HCEC 1CT (cell line): ENCODE measurements around the gene RYR3.

Experiments
- DNase-seq: peaks from one replicate; pipeline ENCODE4 v3.0.0-alpha.2; 2017

RYR3 gene

GRCh38 chr15:33392453-33392852 is 81.7 kb downstream of the RYR3 start:
- no peak for DNase-seq

- DNase-seq: no peak
Observed at GRCh38 chr15:33393546-33393945, 82.8 kb downstream of the RYR3 start.

GRCh38 chr15:33395321-33395720 is 84.6 kb downstream of the RYR3 start:
- no peak for DNase-seq

- no peak for DNase-seq
Observed at GRCh38 chr15:33395846-33396245, 85.1 kb downstream of the RYR3 start.

- DNase-seq: no peak
Observed at GRCh38 chr15:33396475-33396874, 85.7 kb downstream of the RYR3 start.

- DNase-seq: no peak
Observed at GRCh38 chr15:33398555-33398954, 87.8 kb downstream of the RYR3 start.

GRCh38 chr15:33400941-33401340 is 90.2 kb downstream of the RYR3 start:
- DNase-seq: no peak

- no peak for DNase-seq
Observed at GRCh38 chr15:33402600-33402999, 91.8 kb downstream of the RYR3 start.

- DNase-seq: no peak
Observed at GRCh38 chr15:33405096-33405495, 94.3 kb downstream of the RYR3 start.

- DNase-seq: no peak
Observed at GRCh38 chr15:33411596-33412540, 101.1 kb downstream of the RYR3 start.

- DNase-seq: no peak
Observed at GRCh38 chr15:33419701-33420100, 108.9 kb downstream of the RYR3 start.

GRCh38 chr15:33424025-33424424 is 113.3 kb downstream of the RYR3 start:
- no peak for DNase-seq

- peak; percentile 4 for DNase-seq
Observed at GRCh38 chr15:33425142-33425541, 114.4 kb downstream of the RYR3 start.

- no peak for DNase-seq
Observed at GRCh38 chr15:33430577-33430976, 119.8 kb downstream of the RYR3 start.

GRCh38 chr15:33433821-33434220 is 123.1 kb downstream of the RYR3 start:
- DNase-seq: no peak

- no peak for DNase-seq
Observed at GRCh38 chr15:33438396-33438795, 127.6 kb downstream of the RYR3 start.

- no peak for DNase-seq
Observed at GRCh38 chr15:33440900-33441299, 130.1 kb downstream of the RYR3 start.

- no peak for DNase-seq
Observed at GRCh38 chr15:33442449-33442848, 131.7 kb downstream of the RYR3 start.

GRCh38 chr15:33443708-33444107 is 132.9 kb downstream of the RYR3 start:
- no peak for DNase-seq

GRCh38 chr15:33445984-33446383 is 135.2 kb downstream of the RYR3 start:
- DNase-seq: no peak

- no peak for DNase-seq
Observed at GRCh38 chr15:33448151-33448550, 137.4 kb downstream of the RYR3 start.

- DNase-seq: no peak
Observed at GRCh38 chr15:33448961-33449606, 138.3 kb downstream of the RYR3 start.

- no peak for DNase-seq
Observed at GRCh38 chr15:33449810-33450209, 139.0 kb downstream of the RYR3 start.

- no peak for DNase-seq
Observed at GRCh38 chr15:33451385-33451784, 140.6 kb downstream of the RYR3 start.
